ENCODE results near the gene FIGNL2. TPM values are rescaled to one million over a fixed set of nuclear protein-coding genes. Genes with fewer than 3 reads are reported as not detected.

Gene FIGNL2
- total and polyA plus RNA-seq, 2 of the 4 experiments (the other 2 are of a cell fraction), result under 0.01 to 0.12 TPM

DNA sequence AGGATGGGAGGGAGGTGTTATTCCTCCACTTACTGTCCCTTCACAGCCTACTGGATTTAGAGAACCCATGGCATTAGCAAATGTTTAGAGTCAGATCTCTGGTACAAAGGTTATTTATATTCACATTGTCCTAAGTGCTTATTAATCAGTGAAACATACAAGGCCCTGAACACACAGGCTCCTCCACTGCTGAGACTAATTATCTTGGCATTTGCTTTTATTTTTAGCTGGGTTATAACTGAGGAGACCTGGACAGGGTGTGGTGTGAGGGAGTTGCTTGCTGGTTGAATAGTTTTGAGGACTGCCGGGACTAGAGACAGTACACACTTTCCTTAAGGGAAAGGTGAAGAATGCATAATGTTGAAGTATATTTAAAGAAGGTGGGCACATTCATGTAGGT lies 77.5 kb downstream of the FIGNL2 start:
- ChIA-PET CTCF (interaction anchor here (0.5 to 0.6 kb wide), 2 partner anchors 15 to 87 kb away, joined by 3 read pairs; no protein-coding TSS in a partner anchor), POLR2A (ENCODE audit: unreplicated experiment) (no interaction called here)
- no peak for DNase-seq
- Histone ChIP-seq H3K56ac (ENCODE audit: extremely low read depth, insufficient read depth, low read length) (no peak overlapping the region), H4K20me1 (ENCODE audit: insufficient read depth, low read length) (peaks cover 4% of the 10 kb centered on the region; the same call in 1 of the 2 replicates), H2AK9ac (replicated peaks; ENCODE audit: low read depth, low read length, poor library complexity) (no peak overlapping the region), H2BK5ac (ENCODE audit: low read depth, low read length, poor library complexity, severe bottlenecking) (peak overlapping the region; percentile 24), H2BK120ac (ENCODE audit: low read depth, low read length) (no peak overlapping the region; the same call in 1 of the 2 replicates), H3K14ac (replicated peaks; ENCODE audit: low read depth, low read length) (no peak overlapping the region; the same call in 1 of the 2 replicates), H3K9ac (ENCODE audit: low read depth, low read length) (no peak overlapping the region), H4K91ac (ENCODE audit: insufficient read depth, low read depth, low read length) (no peak overlapping the region), H3K27me3 (ENCODE audit: control insufficient read depth, insufficient read depth, low read length) (no peaks in the 10 kb centered on the region), H3K79me1 (ENCODE audit: low read depth in 1 of 2, low read length in 2 of 2) (0 out of 4 replicates have a peak, but pooled peaks cover 0 to 3% of the 10 kb centered on the region in 2 experiments), H3K18ac (ENCODE audit: low read depth, low read length) (no peak overlapping the region), H4K5ac (ENCODE audit: low read depth, low read length) (no peak overlapping the region; the same call in 1 of the 2 replicates), H2BK15ac (ENCODE audit: low read depth, low read length) (no peak overlapping the region), H2AFZ (replicated peaks; ENCODE audit: low read length, poor library complexity) (no peak overlapping the region), H3K4me3 (ENCODE audit: insufficient read depth, low read depth, low read length) (no peak overlapping the region), H3K36me3 (ENCODE audit: control insufficient read depth, insufficient read depth, low read length) (peaks cover 12% of the 10 kb centered on the region), H3K9me1 (ENCODE audit: insufficient read depth, low read length) (peaks cover 14% of the 10 kb centered on the region), H4K8ac (ENCODE audit: low read depth in 2 of 2, low read length in 2 of 2) (no peak overlapping the region), H3K4ac (ENCODE audit: low read depth, low read length) (no peak overlapping the region), H2AK5ac (ENCODE audit: low read depth, low read length) (no peak overlapping the region; the same call in 1 of the 2 replicates), H3K23ac (ENCODE audit: low read depth, low read length) (peak overlapping the region; percentile 31; the same call in 1 of the 2 replicates), H3K27ac (ENCODE audit: insufficient read depth, low read length) (no peak overlapping the region), H3K9me3 (ENCODE audit: control insufficient read depth, insufficient read depth, low read length) (peaks cover 8% of the 10 kb centered on the region), H3K4me1 (ENCODE audit: control insufficient read depth, insufficient read depth, low read length) (peaks cover 7% of the 10 kb centered on the region), H3K4me2 (ENCODE audit: low read depth, low read length) (no peak overlapping the region; the same call in 1 of the 2 replicates), H2BK20ac (ENCODE audit: low read depth, low read length) (0 out of 2 replicates have a peak overlapping the region, but pooled peaks have one; percentile 26)
- in situ Hi-C loops (cut with MboI; ENCODE audit: low sequenced_read_pairs) (no loop called here), dilution Hi-C loops (cut with HindIII; ENCODE audit: low sequenced_read_pairs, unreplicated experiment) (no loop called here), intact Hi-C loops (cut with micrococcal nuclease) (no loop called here)
- 75% methylated on average over 1 of the region's 1 CpG; no CpG with 5 or more reads in 1 of the 2 experiments for WGBS, 2 experiments (ENCODE audit: extremely low coverage in 2 of 2, insufficient read length in 1 of 2)
- no TSS peak for BruUV-seq (replicated peaks)
- ATAC-seq (ENCODE audit: low read depth), result peak; percentile 27
- TF ChIP-seq NFE2L2 (IDR thresholded peaks at IDR 0.05; ENCODE audit: low read depth, low read length), result no peak
- no peak for TF ChIP-seq SMC3 (IDR thresholded peaks at IDR 0.05; ENCODE audit: low read depth, low read length)
- no peak for TF ChIP-seq CHD1 (IDR thresholded peaks at IDR 0.05; ENCODE audit: low read depth, low read length)

Other genes with a start within 250 kb of the FIGNL2 start
- gene ANKRD33, start 39.4 kb upstream of the FIGNL2 start, total RNA-seq (2012; rRNA removed), result under 0.01 TPM in 1 of 2 replicates, not detected in the other
- 0.03 TPM in 1 of 2 replicates, not detected in the other for gene ANKRD33, start 39.4 kb upstream of the FIGNL2 start, polyA plus RNA-seq (2012; rRNA removed)
- gene ACVRL1, start 58.8 kb upstream of the FIGNL2 start, total RNA-seq (2012; rRNA removed), result 5.8 and 7.5 TPM in 2 replicates
- gene ACVRL1, start 58.8 kb upstream of the FIGNL2 start, polyA plus RNA-seq (2012; rRNA removed), result 6.4 and 8.0 TPM in 2 replicates
- gene ACVR1B, start 103.0 kb upstream of the FIGNL2 start, total RNA-seq (2012; rRNA removed), result 5.7 and 5.8 TPM in 2 replicates
- gene ACVR1B, start 103.0 kb upstream of the FIGNL2 start, polyA plus RNA-seq (2012; rRNA removed), result 12.1 and 13.6 TPM in 2 replicates
- gene TAMALIN, start 158.2 kb upstream of the FIGNL2 start, total RNA-seq (2012; rRNA removed), result 2.5 and 2.7 TPM in 2 replicates
- 5.3 and 5.9 TPM in 2 replicates for gene TAMALIN, start 158.2 kb upstream of the FIGNL2 start, polyA plus RNA-seq (2012; rRNA removed)
- 6.6 and 23.1 TPM in 2 replicates for gene NR4A1, start 202.7 kb upstream of the FIGNL2 start, total RNA-seq (2012; rRNA removed)
- gene NR4A1, start 202.7 kb upstream of the FIGNL2 start, polyA plus RNA-seq (2012; rRNA removed), result 34.1 and 120 TPM in 2 replicates
- gene ATG101, start 221.3 kb upstream of the FIGNL2 start, total RNA-seq (2012; rRNA removed), result 158 and 167 TPM in 2 replicates
- gene ATG101, start 221.3 kb upstream of the FIGNL2 start, polyA plus RNA-seq (2012; rRNA removed), result 93.9 and 113 TPM in 2 replicates
- gene SMIM41, start 231.0 kb upstream of the FIGNL2 start, total RNA-seq (2012; rRNA removed), result not detected in 2 replicates
- gene SMIM41, start 231.0 kb upstream of the FIGNL2 start, polyA plus RNA-seq (2012; rRNA removed), result not detected in 2 replicates

Data from IMR-90 (cell line).